Liver (tissue), 3 donors: ENCODE data around the gene TTLL5.

Experiments
- FOXA1 ChIP-seq: IDR thresholded peaks from 2 replicates; pipeline ENCODE4 v1.6.1; 2016; ENCODE audit warnings: antibody characterized with exemption
- GABPA ChIP-seq, 2 donors: IDR thresholded peaks in 1 of 2; conservative IDR thresholded peaks in 1 of 2; 2 replicates each; pipeline ENCODE4 v1.6.1; 2016; ENCODE audit warnings: antibody characterized with exemption in 2 of 2, mild to moderate bottlenecking in 1 of 2, moderate library complexity in 1 of 2
- HNF4A ChIP-seq, 2 donors: conservative IDR thresholded peaks; 2 replicates each; pipeline ENCODE4 v1.6.1; 2016; ENCODE audit warnings: antibody characterized with exemption in 2 of 2, mild to moderate bottlenecking in 2 of 2
- RAD21 ChIP-seq, 2 donors: IDR thresholded peaks; 2 replicates each; pipeline ENCODE4 v1.6.1; 2016; ENCODE audit warnings: antibody characterized with exemption in 2 of 2, mild to moderate bottlenecking in 2 of 2
- RXRA ChIP-seq, 2 donors: IDR thresholded peaks; 2 replicates each; pipeline ENCODE4 v1.6.1; 2017 to 2018; ENCODE audit warnings: antibody characterized with exemption in 2 of 2, mild to moderate bottlenecking in 1 of 2
- SP1 ChIP-seq: IDR thresholded peaks from 2 replicates; pipeline ENCODE4 v1.6.1; 2018; ENCODE audit warnings: antibody characterized with exemption, mild to moderate bottlenecking
- TAF1 ChIP-seq: conservative IDR thresholded peaks from 2 replicates; pipeline ENCODE4 v1.6.1; 2016; ENCODE audit warnings: antibody characterized with exemption, mild to moderate bottlenecking
- YY1 ChIP-seq: IDR thresholded peaks from 2 replicates; pipeline ENCODE4 v1.6.1; 2016; ENCODE audit warnings: antibody characterized with exemption, mild to moderate bottlenecking
- TF ChIP-seq, protein P1 (sequence below): IDR thresholded peaks from 2 replicates; pipeline ENCODE4 v1.6.1; 2016; ENCODE audit warnings: antibody characterized with exemption
- TF ChIP-seq, protein P2 (sequence below): fragments of 150-350 bp; IDR thresholded peaks from 2 replicates; pipeline ENCODE4 v1.5.1; 2017; ENCODE audit warnings: improper control_type of control experiment, low read depth, low read length; ENCODE audit not compliant: missing input control
- TF ChIP-seq, protein P3 (sequence below): IDR thresholded peaks from 2 replicates; pipeline ENCODE4 v1.6.1; 2016; ENCODE audit warnings: antibody characterized with exemption
- TF ChIP-seq, protein P4 (sequence below): IDR thresholded peaks from 2 replicates; pipeline ENCODE4 v1.6.1; 2016; ENCODE audit warnings: antibody characterized with exemption, mild to moderate bottlenecking
- donor health status: healthy.
- donor health status: healthy.

DNA sequence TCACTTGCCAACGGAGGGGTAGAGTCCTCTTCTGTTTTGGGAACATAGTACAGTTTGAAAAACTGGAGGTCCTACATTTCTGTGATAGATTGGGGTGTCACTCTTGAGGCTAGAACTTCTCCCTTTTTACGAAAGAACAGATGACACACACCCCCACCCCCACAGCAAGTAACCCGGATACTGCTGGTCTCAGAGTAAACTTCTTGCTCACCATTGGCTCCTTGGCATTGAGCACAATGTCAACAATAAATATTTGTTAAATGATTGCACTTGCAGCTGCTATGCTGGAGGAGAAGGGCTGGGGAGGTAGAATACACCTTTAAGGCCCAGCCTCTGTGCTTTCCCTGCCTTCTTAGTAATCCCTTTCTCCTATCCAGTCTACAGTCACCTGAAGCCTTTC is 170.9 kb downstream of the TTLL5 start:
- TF ChIP-seq, protein P1, sequence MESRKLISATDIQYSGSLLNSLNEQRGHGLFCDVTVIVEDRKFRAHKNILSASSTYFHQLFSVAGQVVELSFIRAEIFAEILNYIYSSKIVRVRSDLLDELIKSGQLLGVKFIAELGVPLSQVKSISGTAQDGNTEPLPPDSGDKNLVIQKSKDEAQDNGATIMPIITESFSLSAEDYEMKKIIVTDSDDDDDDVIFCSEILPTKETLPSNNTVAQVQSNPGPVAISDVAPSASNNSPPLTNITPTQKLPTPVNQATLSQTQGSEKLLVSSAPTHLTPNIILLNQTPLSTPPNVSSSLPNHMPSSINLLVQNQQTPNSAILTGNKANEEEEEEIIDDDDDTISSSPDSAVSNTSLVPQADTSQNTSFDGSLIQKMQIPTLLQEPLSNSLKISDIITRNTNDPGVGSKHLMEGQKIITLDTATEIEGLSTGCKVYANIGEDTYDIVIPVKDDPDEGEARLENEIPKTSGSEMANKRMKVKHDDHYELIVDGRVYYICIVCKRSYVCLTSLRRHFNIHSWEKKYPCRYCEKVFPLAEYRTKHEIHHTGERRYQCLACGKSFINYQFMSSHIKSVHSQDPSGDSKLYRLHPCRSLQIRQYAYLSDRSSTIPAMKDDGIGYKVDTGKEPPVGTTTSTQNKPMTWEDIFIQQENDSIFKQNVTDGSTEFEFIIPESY, result no peak
- TF ChIP-seq YY1 (no peak), SP1 (no peak), GABPA (IDR thresholded peaks at IDR 0.05 in 1 of 2, conservative IDR thresholded peaks at IDR 0.05 in 1 of 2) (no peak), RXRA (IDR thresholded peaks at IDR 0.05) (no peak), HNF4A (conservative IDR thresholded peaks at IDR 0.05) (no peak), FOXA1 (no peak), RAD21 (IDR thresholded peaks at IDR 0.05) (no peak), TAF1 (no peak)
- TF ChIP-seq, protein P2, sequence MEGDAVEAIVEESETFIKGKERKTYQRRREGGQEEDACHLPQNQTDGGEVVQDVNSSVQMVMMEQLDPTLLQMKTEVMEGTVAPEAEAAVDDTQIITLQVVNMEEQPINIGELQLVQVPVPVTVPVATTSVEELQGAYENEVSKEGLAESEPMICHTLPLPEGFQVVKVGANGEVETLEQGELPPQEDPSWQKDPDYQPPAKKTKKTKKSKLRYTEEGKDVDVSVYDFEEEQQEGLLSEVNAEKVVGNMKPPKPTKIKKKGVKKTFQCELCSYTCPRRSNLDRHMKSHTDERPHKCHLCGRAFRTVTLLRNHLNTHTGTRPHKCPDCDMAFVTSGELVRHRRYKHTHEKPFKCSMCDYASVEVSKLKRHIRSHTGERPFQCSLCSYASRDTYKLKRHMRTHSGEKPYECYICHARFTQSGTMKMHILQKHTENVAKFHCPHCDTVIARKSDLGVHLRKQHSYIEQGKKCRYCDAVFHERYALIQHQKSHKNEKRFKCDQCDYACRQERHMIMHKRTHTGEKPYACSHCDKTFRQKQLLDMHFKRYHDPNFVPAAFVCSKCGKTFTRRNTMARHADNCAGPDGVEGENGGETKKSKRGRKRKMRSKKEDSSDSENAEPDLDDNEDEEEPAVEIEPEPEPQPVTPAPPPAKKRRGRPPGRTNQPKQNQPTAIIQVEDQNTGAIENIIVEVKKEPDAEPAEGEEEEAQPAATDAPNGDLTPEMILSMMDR, result no peak
- TF ChIP-seq, protein P3, sequence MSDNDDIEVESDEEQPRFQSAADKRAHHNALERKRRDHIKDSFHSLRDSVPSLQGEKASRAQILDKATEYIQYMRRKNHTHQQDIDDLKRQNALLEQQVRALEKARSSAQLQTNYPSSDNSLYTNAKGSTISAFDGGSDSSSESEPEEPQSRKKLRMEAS, result no peak
- TF ChIP-seq, protein P4, sequence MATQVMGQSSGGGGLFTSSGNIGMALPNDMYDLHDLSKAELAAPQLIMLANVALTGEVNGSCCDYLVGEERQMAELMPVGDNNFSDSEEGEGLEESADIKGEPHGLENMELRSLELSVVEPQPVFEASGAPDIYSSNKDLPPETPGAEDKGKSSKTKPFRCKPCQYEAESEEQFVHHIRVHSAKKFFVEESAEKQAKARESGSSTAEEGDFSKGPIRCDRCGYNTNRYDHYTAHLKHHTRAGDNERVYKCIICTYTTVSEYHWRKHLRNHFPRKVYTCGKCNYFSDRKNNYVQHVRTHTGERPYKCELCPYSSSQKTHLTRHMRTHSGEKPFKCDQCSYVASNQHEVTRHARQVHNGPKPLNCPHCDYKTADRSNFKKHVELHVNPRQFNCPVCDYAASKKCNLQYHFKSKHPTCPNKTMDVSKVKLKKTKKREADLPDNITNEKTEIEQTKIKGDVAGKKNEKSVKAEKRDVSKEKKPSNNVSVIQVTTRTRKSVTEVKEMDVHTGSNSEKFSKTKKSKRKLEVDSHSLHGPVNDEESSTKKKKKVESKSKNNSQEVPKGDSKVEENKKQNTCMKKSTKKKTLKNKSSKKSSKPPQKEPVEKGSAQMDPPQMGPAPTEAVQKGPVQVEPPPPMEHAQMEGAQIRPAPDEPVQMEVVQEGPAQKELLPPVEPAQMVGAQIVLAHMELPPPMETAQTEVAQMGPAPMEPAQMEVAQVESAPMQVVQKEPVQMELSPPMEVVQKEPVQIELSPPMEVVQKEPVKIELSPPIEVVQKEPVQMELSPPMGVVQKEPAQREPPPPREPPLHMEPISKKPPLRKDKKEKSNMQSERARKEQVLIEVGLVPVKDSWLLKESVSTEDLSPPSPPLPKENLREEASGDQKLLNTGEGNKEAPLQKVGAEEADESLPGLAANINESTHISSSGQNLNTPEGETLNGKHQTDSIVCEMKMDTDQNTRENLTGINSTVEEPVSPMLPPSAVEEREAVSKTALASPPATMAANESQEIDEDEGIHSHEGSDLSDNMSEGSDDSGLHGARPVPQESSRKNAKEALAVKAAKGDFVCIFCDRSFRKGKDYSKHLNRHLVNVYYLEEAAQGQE, result no peak
